ENCODE results near the gene CAMKK1.

Gene CAMKK1

GRCh38 chr17:3917391-3917931, 24.6 kb upstream of the CAMKK1 start:
- no peak for DNase-seq

GRCh38 chr17:3916825-3917224, 24.0 kb upstream of the CAMKK1 start:
- peak; percentile 38 for DNase-seq

GRCh38 chr17:3915995-3916696, 23.3 kb upstream of the CAMKK1 start, which contains the start of gene P2RX1:
Gene P2RX1 (minus strand): TSS chr17:3916465. CDS start chr17:3916225, 240 bp downstream.
- DNase-seq: peak; percentile 77

DNA sequence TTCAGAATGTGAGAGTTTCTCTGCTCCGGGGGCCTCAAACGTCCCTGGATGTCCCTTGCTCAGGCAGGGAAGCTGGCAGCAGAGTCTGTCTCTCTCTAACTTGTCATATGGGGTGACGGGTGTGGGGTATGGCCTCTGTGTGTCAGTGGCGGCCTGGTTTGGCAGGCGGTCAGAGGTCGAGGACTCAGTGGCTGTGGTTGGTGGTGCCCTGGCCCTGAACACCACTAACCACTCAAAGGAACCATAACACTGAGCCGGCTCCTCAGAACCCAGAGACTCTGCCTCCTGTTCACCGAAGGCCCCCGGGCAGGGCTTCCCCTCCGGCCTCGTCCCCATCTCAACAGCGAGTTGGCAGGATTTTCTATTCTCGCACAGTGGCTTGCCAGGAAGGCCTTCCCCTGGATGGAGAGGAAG, 22.7 kb upstream of the CAMKK1 start:
- no peak for DNase-seq

- DNase-seq: peak; percentile 83
Observed at GRCh38 chr17:3914312-3914670, 21.4 kb upstream of the CAMKK1 start.

- DNase-seq: peak; percentile 85
Observed at GRCh38 chr17:3913531-3914311, 20.9 kb upstream of the CAMKK1 start.

DNA sequence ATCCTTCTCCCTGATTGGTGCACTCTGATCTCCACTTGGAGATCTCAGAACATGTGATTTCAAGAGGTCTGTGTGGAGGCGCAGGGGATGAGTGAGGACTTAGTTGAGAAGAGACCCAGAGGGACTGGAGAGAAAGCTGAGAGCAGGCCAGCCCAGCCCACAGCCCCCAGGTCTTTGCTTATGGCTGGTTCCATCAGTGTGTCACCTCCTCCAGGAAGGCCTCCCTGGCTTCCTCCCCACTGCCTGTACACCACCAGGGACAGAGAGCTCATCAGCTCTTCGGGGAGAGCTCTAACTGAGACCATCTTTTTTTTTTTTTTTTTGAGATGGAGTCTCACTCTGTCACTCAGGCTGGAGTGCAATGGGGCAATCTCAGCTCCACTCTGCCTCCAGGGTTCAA, 20.0 kb upstream of the CAMKK1 start:
- no peak for DNase-seq

- peak; percentile 93 for DNase-seq
Observed at GRCh38 chr17:3911271-3912053, 18.6 kb upstream of the CAMKK1 start.

DNA sequence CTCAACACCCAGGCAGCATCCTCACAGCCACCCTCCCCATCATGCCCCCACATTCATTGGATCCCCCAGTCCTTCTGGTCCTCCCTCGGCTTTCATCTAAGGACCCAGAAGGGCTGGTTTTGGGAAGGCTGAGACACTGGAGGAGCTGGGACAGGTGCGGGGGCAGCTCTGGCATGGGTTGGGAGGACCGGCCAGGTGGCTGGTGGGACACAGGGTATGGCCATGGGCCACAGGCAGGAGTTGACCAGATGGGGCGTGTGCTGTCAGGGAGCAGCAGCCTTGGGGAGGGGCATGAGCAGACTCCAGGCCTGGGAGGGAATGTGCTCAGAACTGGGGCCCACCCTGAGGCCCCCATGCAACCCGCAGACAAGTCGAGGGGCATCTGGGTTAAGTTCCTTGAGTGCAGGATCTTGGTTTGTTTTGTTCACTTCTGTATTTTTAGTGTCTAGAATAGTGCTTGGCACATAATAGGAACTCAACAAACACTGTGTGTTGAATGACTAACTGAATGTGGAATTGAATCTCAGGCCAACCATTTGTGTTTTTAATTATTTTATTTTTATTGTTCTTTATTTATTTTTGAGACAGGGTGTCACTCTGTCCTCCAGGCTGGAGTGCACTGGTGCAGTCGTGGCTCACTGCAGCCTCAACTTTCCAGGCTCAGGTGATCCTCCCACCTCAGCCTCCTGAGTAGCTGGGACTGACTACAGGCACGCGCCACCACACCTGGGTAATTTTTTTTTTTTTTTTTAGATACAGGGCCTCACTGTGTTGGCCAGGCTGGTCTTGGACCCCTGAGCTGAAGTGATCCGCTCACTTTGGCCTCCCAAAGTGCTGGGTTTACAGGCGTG, 17.8 kb upstream of the CAMKK1 start:
- DNase-seq: no peak

GRCh38 chr17:3909257-3909656, 16.4 kb upstream of the CAMKK1 start:
- no peak for DNase-seq

DNA sequence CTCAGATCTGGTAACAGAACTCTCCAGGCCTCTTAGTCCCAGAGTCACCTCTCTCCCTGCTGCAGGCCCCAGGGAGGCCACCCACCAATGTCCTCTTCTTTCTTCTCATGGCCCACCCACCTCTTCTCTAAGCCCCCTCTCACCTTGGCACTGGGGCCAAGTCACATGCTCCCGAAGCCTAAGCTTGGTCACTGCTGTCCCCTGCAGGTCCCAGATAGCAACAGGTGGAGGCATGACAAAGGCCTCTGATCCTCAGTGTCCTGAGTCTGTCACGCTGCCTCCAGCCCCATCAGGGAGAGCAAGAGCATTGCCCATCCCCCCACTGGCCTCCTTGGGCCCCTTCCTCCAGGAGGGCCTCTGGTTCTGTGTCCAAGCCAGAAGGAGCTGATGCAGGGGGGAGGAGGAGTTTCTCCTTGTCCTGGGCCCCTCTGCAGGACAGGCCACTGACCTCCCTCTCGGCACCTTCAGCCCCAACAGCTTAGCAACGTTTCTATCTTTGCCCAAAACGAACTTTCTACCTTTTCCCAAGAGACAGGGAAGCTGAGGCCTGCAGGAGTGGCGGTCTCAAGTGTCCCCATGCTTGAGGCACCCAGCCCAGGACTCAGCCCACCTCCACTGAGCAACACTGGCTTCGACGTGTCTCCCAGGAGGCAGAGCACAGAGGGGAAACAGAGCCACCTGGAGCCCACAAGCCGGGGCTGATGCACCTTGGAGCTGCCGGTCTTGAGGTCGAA, 14.8 kb upstream of the CAMKK1 start:
- DNase-seq: no peak

- no peak for DNase-seq
Observed at GRCh38 chr17:3906881-3907280, 14.0 kb upstream of the CAMKK1 start.

GRCh38 chr17:3905017-3905520, 12.2 kb upstream of the CAMKK1 start:
- peak; percentile 23 for DNase-seq

GRCh38 chr17:3904501-3904900, 11.6 kb upstream of the CAMKK1 start:
- DNase-seq: no peak

GRCh38 chr17:3903881-3904290, 11.0 kb upstream of the CAMKK1 start:
- DNase-seq: no peak

DNA sequence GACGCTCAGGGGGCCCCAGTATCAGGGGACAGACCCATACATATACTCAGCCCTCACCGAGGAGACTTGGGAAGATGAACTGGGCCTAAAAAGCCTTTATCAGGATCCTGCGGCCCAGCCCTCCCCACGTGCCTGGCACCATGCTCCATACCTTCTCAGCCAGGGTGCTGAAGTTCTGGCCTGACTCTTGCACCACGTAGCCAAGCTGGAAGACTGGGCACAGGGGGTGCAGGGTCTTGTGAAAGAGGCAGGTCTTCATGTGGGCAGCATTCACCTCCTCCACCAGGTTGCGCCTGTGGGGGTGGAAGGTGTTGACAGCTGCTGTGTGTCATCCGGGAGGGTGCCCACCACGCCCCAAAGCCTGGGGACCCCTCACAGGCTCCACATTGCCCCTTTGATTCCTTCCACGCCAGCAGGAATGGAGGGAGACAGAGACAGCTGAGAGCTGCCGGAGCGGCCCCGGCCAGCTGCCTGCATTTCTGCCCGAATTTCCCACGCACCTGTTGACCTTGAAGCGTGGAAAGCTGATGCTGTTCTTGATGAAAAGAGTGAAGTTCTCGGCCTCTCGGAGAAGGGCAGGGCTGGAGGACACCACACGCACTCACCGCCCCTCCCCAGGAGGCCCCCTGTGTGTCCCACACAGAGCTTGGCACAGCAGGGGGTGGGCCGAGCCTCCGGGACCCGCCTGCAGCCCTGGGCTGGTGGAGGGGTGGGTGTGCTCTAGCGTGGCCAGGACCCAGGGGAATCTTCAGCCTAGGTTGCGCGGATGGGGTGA, 10.4 kb upstream of the CAMKK1 start:
- DNase-seq: no peak

DNA sequence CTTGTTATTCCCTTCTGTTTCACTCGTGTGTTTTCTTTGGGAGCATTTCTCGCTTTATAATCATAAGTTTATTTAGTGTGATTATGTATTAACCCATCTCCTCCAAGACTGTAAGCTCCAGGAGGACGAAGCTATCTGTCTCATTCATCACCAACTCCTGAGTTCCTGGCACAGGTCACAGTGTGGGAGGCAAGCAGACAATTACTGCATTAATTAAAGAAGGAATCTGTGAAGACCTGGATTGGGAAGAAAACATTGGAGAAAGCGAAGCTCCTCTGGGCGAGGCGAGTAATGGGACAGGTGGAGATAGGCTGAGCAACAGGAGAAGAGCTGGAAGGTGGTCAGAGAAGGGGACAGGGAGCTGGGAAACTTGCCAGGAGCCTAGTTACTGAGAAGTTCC, 7.8 kb upstream of the CAMKK1 start:
- no peak for DNase-seq

DNA sequence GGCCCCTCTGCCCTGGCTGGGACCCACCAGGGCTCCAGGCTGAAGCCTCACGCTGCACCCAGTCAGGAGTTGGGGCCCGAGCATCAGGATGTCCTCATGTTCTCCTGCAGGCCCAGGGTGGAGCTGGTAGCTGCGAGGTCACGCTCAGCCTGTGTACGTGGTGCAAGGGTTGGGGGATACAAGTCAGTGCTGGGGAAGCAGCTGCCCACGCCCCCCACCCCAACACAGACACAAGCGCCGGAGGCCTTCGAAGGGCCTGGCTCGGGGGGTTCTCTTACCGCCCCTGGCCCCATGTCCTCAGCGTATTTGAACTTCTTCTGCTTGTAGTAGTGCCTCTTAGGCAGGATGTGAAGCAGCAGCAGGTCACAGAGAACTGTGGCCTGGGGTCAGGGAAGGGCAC, 4.9 kb upstream of the CAMKK1 start:
- no peak for DNase-seq

DNA sequence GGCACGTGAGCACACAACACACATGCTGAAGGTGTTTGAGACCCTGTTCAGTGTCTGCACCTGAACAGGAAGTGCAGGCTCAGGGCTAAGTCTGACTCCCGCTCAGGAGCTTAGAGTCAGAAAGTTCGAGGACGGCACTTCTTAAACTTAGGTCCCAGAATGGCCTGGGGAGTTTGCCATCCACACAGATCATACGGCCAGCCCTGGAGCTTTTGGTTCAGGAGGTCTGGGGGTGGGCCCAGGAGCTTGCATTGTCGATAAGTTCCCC, 4.0 kb upstream of the CAMKK1 start:
- no peak for DNase-seq

DNA sequence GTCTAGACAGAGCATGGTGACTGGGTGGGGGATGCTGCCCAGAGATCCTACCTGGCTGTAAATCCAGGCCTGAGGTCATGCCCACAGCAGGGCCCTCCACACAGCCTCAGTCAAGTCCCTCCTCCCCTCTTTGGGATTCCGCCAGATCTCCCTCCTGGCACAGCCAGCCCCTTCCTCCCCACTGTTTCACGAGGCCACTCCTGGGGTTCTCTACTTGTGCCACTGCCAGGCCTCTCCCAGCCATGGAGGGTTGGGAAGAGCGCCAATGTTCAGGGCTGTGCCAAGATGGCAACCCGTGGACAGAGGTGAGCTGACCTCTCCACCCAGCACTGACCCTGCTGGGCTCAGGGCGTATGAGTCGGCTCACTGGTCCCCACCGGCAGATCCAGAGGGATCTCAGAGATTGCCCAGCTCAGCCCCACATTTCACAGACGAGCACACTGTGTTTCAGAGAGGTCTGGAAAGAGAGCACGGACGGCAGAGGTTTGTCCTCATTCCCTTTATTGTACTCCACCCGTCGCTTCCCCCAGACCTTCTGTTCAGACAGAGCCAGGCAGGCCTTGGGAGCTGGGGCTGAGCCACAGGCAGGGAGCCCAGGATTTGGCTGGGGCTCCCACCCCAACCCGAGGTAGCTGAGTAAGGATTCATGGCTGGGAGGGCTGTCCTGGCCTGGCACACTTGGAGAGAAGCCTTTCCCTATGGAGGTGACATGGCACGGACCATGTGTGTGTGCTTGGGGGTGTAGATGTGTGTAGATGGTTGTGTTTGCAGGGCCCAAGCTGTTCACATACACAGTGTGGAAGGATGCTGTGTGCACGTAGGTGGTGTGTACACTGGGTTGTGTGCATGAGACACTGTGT, 3.5 kb upstream of the CAMKK1 start:
- DNase-seq: no peak
